ENCODE measurements around the gene ATP6V0D1.

The ATP6V0D1 gene

GRCh38 chr16:67443265-67443664, 37.7 kb downstream of the ATP6V0D1 start:
- no peak for DNase-seq

GRCh38 chr16:67442581-67443255, 38.2 kb downstream of the ATP6V0D1 start:
- no peak for DNase-seq

- DNase-seq = no peak
These were observed 39.0 kb downstream of the ATP6V0D1 start for GRCh38 chr16:67441907-67442306.

- DNase-seq = peak; percentile 21
These were observed 39.6 kb downstream of the ATP6V0D1 start for GRCh38 chr16:67441271-67441753.

GRCh38 chr16:67438824-67439393, 42.0 kb downstream of the ATP6V0D1 start:
- no peak for DNase-seq

GRCh38 chr16:67438098-67438791, 42.7 kb downstream of the ATP6V0D1 start:
- no peak for DNase-seq

- no peak for DNase-seq
These were observed 43.4 kb downstream of the ATP6V0D1 start for GRCh38 chr16:67437513-67437912.

- no peak for DNase-seq
These were observed 44.2 kb downstream of the ATP6V0D1 start for GRCh38 chr16:67436640-67437193.

GRCh38 chr16:67435758-67436164, 45.2 kb downstream of the ATP6V0D1 start:
- no peak for DNase-seq

- DNase-seq = no peak
These were observed 47.7 kb downstream of the ATP6V0D1 start for GRCh38 chr16:67433131-67433719.

- DNase-seq = no peak
These were observed 48.5 kb downstream of the ATP6V0D1 start for GRCh38 chr16:67432506-67432890.

GRCh38 chr16:67431775-67432505, 49.0 kb downstream of the ATP6V0D1 start:
- no peak for DNase-seq

GRCh38 chr16:67430977-67431774, 49.8 kb downstream of the ATP6V0D1 start, which contains the start of gene HSD11B2:
TSS of gene HSD11B2 (plus strand) at chr16:67431121. CDS start at chr16:67431249, 128 bp downstream.
- DNase-seq = peak; percentile 8

- DNase-seq = no peak
These were observed 50.4 kb downstream of the ATP6V0D1 start for GRCh38 chr16:67430504-67430976.

- DNase-seq = no peak
These were observed 51.0 kb downstream of the ATP6V0D1 start for GRCh38 chr16:67429799-67430503.

GRCh38 chr16:67429053-67429798, 51.7 kb downstream of the ATP6V0D1 start:
- DNase-seq = no peak

- peak; percentile 19 for DNase-seq
These were observed 52.7 kb downstream of the ATP6V0D1 start for GRCh38 chr16:67428146-67428731.

GRCh38 chr16:67426950-67427349, 54.0 kb downstream of the ATP6V0D1 start:
- DNase-seq = no peak

GRCh38 chr16:67426022-67426421, 54.9 kb downstream of the ATP6V0D1 start:
- no peak for DNase-seq

GRCh38 chr16:67425580-67425979, 55.4 kb downstream of the ATP6V0D1 start:
- DNase-seq = no peak

All from NCI-H774 (cell line).